ENCODE data around the gene USP36. TPM values are rescaled to one million over a fixed set of nuclear protein-coding genes. Genes with fewer than 3 reads are reported as not detected.

Gene USP36
- total and polyA plus RNA-seq, 4 donors = 8.0 to 20.7 (median 10.5) TPM

DNA sequence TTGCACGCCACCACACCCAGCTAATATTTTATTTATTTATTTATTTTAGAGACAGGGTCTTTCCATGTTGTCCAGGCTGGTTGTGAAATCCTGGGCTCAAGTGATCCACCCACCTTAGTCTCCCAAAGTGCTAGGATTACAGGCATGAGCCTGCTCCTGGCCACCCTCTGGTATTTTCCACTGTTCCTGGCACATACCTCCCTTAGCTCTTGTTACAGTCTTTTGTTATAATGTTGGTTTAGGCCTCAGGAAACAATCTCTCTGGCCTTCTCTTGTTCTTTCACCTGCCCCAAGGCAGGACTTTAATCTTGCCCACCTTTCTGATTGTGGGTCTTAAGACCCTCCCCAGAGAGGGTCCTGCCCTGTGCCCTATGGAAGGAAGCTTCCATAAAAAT, 55.0 kb downstream of the USP36 start:
- no peak for DNase-seq (ENCODE audit: low spot score)
- TF ChIP-seq EGR1 (IDR thresholded peaks at IDR 0.05; ENCODE audit: low read depth in 2 of 2) (no peak), SP1 (IDR thresholded peaks at IDR 0.05) (no peak), RXRA (IDR thresholded peaks at IDR 0.05) (no peak), HNF4A (conservative IDR thresholded peaks at IDR 0.05) (no peak), YY1 (IDR thresholded peaks at IDR 0.05) (no peak), JUND (IDR thresholded peaks at IDR 0.05) (no peak), NR2F2 (IDR thresholded peaks at IDR 0.05) (no peak), FOXA2 (IDR thresholded peaks at IDR 0.05) (no peak), HNF4G (IDR thresholded peaks at IDR 0.05) (no peak), RAD21 (IDR thresholded peaks at IDR 0.05) (no peak)
- TF ChIP-seq, protein P1, sequence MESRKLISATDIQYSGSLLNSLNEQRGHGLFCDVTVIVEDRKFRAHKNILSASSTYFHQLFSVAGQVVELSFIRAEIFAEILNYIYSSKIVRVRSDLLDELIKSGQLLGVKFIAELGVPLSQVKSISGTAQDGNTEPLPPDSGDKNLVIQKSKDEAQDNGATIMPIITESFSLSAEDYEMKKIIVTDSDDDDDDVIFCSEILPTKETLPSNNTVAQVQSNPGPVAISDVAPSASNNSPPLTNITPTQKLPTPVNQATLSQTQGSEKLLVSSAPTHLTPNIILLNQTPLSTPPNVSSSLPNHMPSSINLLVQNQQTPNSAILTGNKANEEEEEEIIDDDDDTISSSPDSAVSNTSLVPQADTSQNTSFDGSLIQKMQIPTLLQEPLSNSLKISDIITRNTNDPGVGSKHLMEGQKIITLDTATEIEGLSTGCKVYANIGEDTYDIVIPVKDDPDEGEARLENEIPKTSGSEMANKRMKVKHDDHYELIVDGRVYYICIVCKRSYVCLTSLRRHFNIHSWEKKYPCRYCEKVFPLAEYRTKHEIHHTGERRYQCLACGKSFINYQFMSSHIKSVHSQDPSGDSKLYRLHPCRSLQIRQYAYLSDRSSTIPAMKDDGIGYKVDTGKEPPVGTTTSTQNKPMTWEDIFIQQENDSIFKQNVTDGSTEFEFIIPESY (IDR thresholded peaks at IDR 0.05) = no peak
- TF ChIP-seq, protein P2, sequence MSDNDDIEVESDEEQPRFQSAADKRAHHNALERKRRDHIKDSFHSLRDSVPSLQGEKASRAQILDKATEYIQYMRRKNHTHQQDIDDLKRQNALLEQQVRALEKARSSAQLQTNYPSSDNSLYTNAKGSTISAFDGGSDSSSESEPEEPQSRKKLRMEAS (IDR thresholded peaks at IDR 0.05) = no peak
- TF ChIP-seq, protein P3, sequence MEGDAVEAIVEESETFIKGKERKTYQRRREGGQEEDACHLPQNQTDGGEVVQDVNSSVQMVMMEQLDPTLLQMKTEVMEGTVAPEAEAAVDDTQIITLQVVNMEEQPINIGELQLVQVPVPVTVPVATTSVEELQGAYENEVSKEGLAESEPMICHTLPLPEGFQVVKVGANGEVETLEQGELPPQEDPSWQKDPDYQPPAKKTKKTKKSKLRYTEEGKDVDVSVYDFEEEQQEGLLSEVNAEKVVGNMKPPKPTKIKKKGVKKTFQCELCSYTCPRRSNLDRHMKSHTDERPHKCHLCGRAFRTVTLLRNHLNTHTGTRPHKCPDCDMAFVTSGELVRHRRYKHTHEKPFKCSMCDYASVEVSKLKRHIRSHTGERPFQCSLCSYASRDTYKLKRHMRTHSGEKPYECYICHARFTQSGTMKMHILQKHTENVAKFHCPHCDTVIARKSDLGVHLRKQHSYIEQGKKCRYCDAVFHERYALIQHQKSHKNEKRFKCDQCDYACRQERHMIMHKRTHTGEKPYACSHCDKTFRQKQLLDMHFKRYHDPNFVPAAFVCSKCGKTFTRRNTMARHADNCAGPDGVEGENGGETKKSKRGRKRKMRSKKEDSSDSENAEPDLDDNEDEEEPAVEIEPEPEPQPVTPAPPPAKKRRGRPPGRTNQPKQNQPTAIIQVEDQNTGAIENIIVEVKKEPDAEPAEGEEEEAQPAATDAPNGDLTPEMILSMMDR (IDR thresholded peaks at IDR 0.05; ENCODE audit: low read depth, low read length, missing input control) = no peak
- Histone ChIP-seq H3K9me3 (ENCODE audit: control insufficient read depth in 4 of 4, low read length in 3 of 4) (no peaks in the 10 kb centered on the region), H3K4me1 (ENCODE audit: control insufficient read depth in 4 of 4, insufficient read depth in 4 of 4, low read length in 3 of 4) (peaks cover 2 to 26% (median 18%) of the 10 kb centered on the region in 4 donors), H3K27me3 (ENCODE audit: control insufficient read depth in 4 of 4, insufficient read depth in 4 of 4, low read length in 3 of 4) (no peaks in the 10 kb centered on the region), H3K36me3 (ENCODE audit: control insufficient read depth in 4 of 4, insufficient read depth in 3 of 4, low read depth in 1 of 4, low read length in 3 of 4) (no peaks in the 10 kb centered on the region), H3K9ac (ENCODE audit: low read depth in 1 of 2, low read length in 2 of 2) (no peak overlapping the region), H3K27ac (ENCODE audit: low read depth in 1 of 2, low read length in 2 of 2) (no peak overlapping the region), H3K4me3 (ENCODE audit: low read depth in 1 of 3, low read length in 3 of 3) (no peak overlapping the region)
- WGBS = 99% methylated on average over 1 of the region's 1 CpG

DNA sequence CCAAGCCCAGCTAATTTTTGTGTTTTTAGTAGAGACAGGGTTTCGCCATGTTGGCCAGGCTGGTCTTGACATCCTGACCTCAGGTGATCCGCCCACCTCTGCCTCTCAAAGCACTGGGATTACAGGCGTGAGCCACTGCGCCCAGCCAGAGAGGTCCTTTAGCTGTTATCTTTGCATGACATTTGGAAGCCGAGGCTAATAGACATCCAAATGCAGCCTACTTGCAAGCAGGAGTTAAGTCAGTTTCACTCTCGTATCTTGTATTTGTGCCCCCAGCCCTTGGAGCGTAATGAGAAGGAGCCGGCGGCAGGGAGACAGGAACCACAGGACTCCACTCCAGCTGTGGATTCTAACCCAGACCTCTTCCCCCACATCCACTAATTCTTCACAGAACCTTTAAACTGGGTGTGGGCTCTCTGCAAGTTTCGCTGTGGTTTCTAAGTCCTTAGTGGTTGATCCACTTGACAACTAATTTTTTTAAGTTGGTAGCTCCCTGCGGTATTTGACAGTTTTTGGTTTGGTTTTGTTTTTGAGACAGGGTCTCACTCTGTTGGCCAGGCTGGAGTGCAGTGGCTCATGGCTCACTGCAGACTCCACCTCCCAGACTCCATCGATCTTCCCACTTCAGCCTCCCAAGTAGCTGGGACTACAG, 55.5 kb downstream of the USP36 start:
- Histone ChIP-seq H3K36me3 (ENCODE audit: control insufficient read depth in 4 of 4, insufficient read depth in 3 of 4, low read depth in 1 of 4, low read length in 3 of 4) (no peaks in the 10 kb centered on the region), H3K27ac (ENCODE audit: low read depth in 1 of 2, low read length in 2 of 2) (no peak overlapping the region), H3K4me3 (ENCODE audit: low read depth in 1 of 3, low read length in 3 of 3) (no peak overlapping the region), H3K9ac (ENCODE audit: low read depth in 1 of 2, low read length in 2 of 2) (no peak overlapping the region), H3K4me1 (ENCODE audit: control insufficient read depth in 4 of 4, insufficient read depth in 4 of 4, low read length in 3 of 4) (peaks cover 2 to 26% (median 20%) of the 10 kb centered on the region in 4 donors), H3K27me3 (ENCODE audit: control insufficient read depth in 4 of 4, insufficient read depth in 4 of 4, low read length in 3 of 4) (no peaks in the 10 kb centered on the region), H3K9me3 (ENCODE audit: control insufficient read depth in 4 of 4, low read length in 3 of 4) (no peaks in the 10 kb centered on the region)
- DNase-seq (ENCODE audit: low spot score) = no peak
- TF ChIP-seq GABPA (IDR thresholded peaks at IDR 0.05 in 1 of 2, conservative IDR thresholded peaks at IDR 0.05 in 1 of 2) = no peak
- TF ChIP-seq, protein P3 (IDR thresholded peaks at IDR 0.05; ENCODE audit: low read depth, low read length, missing input control) = no peak
- no peak for TF ChIP-seq FOXA1 (IDR thresholded peaks at IDR 0.05)
- TF ChIP-seq, protein P4, sequence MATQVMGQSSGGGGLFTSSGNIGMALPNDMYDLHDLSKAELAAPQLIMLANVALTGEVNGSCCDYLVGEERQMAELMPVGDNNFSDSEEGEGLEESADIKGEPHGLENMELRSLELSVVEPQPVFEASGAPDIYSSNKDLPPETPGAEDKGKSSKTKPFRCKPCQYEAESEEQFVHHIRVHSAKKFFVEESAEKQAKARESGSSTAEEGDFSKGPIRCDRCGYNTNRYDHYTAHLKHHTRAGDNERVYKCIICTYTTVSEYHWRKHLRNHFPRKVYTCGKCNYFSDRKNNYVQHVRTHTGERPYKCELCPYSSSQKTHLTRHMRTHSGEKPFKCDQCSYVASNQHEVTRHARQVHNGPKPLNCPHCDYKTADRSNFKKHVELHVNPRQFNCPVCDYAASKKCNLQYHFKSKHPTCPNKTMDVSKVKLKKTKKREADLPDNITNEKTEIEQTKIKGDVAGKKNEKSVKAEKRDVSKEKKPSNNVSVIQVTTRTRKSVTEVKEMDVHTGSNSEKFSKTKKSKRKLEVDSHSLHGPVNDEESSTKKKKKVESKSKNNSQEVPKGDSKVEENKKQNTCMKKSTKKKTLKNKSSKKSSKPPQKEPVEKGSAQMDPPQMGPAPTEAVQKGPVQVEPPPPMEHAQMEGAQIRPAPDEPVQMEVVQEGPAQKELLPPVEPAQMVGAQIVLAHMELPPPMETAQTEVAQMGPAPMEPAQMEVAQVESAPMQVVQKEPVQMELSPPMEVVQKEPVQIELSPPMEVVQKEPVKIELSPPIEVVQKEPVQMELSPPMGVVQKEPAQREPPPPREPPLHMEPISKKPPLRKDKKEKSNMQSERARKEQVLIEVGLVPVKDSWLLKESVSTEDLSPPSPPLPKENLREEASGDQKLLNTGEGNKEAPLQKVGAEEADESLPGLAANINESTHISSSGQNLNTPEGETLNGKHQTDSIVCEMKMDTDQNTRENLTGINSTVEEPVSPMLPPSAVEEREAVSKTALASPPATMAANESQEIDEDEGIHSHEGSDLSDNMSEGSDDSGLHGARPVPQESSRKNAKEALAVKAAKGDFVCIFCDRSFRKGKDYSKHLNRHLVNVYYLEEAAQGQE (IDR thresholded peaks at IDR 0.05) = no peak
- no peak for TF ChIP-seq RAD21 (IDR thresholded peaks at IDR 0.05)
- TF ChIP-seq JUND (IDR thresholded peaks at IDR 0.05) = no peak
- no peak for TF ChIP-seq SP1 (IDR thresholded peaks at IDR 0.05)
- TF ChIP-seq TAF1 (conservative IDR thresholded peaks at IDR 0.05) = no peak
- TF ChIP-seq RXRA (IDR thresholded peaks at IDR 0.05) = no peak
- no peak for TF ChIP-seq YY1 (IDR thresholded peaks at IDR 0.05)
- TF ChIP-seq NR2F2 (IDR thresholded peaks at IDR 0.05) = no peak
- TF ChIP-seq, protein P5, sequence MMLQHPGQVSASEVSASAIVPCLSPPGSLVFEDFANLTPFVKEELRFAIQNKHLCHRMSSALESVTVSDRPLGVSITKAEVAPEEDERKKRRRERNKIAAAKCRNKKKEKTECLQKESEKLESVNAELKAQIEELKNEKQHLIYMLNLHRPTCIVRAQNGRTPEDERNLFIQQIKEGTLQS (IDR thresholded peaks at IDR 0.05) = no peak
- TF ChIP-seq HNF4G (IDR thresholded peaks at IDR 0.05) = no peak
- no peak for TF ChIP-seq EGR1 (IDR thresholded peaks at IDR 0.05; ENCODE audit: low read depth in 2 of 2)
- TF ChIP-seq, protein P1 (IDR thresholded peaks at IDR 0.05) = no peak
- TF ChIP-seq FOXA2 (IDR thresholded peaks at IDR 0.05) = no peak
- WGBS = 92% methylated on average over 12 of the region's 12 CpGs
